HG02840 (cell line): ENCODE results near the gene ARHGAP8.
"Not testable (repeated sequence)": the region's sequence is repeated elsewhere in the genome, so short reads cannot be mapped to it uniquely, and the experiment has no call there.

Source experiments
- ATAC-seq: cut with Tn5 transposase; IDR thresholded peaks from one replicate; pipeline ENCODE4 v1.9.1; 2021; ENCODE audit warnings: mild to moderate bottlenecking, moderate library complexity, moderate number of reproducible peaks; ENCODE audit not compliant: unreplicated experiment, low FRiP score

ARHGAP8 gene

GRCh38 chr22:44895296-44896055 is 143.1 kb downstream of the ARHGAP8 start:
- no peak for ATAC-seq

- ATAC-seq = no peak
Observed at GRCh38 chr22:44898236-44898635, 145.9 kb downstream of the ARHGAP8 start.

- no peak for ATAC-seq
Observed at GRCh38 chr22:44901301-44901700, 148.9 kb downstream of the ARHGAP8 start.

GRCh38 chr22:44903164-44903563 is 150.8 kb downstream of the ARHGAP8 start:
- not testable (repeated sequence) for ATAC-seq

GRCh38 chr22:44904492-44905152 is 152.2 kb downstream of the ARHGAP8 start:
- not testable (repeated sequence) for ATAC-seq

- no peak for ATAC-seq
Observed at GRCh38 chr22:44906248-44906936, 154.0 kb downstream of the ARHGAP8 start.

- no peak for ATAC-seq
Observed at GRCh38 chr22:44906999-44907644, 154.7 kb downstream of the ARHGAP8 start.

GRCh38 chr22:44907765-44908737 is 155.7 kb downstream of the ARHGAP8 start:
- no peak for ATAC-seq

- no peak for ATAC-seq
Observed at GRCh38 chr22:44909241-44909640, 156.9 kb downstream of the ARHGAP8 start.
